ENCODE data around the gene TXNL4A.

The TXNL4A gene

DNA sequence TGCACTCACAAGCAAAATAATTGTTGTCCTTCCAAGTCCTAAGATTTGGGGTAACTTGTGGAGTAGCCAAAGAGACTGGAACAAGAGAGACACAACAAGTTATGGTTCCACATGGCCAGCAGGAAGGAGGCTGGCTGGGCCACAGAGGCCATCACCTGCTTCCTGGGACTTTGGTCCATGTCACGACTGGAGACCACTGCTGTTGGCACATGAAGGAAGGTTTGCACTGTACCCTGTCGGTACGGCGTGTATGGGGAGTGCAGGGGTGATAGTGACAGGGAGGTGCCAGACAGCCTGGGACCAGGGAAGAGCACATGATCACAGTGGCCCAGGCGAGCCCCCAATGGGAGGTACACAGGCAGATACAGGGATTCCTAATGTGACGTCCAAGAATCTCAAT, 52.4 kb downstream of the TXNL4A start:
- DNase-seq (ENCODE audit: low read depth): no peak

DNA sequence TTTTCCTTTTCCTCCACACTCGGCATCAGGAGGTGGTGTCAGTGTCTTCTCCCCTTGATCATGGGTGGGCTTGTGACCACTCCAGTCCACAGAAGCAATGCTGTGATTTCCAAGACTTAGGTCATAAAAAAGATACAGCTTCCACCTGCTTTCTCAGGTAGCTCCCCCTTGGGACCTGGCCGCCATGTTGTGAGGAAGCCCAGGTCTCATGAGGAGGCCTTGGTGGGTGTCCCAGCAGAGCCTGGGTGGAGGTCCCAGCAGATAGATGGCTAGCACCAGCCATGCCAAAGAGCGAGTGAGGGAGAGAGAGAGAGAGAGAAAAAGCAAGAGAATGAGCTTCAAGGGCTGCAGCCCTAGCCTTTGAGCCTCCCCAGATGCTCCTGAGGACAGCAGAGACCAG, 52.9 kb downstream of the TXNL4A start:
- no peak for DNase-seq (ENCODE audit: low read depth)

DNA sequence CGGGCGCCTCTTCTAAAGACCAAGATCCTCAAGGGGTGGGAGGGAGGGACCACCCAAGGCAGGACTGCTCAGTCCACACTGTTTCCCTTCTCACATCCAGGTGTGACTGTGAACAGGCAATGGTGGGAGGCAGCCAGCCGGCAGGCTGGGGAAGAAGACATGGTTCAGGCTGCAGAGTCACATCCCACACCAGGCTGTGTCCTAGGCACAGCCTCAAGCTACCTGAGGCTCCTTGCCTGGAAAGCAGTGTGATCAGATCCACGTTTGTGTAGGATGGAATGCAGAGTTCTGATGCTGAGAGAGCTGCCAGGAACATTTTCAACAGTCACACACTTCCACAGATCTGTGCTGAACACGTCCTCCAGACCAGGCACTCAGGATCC, 53.3 kb downstream of the TXNL4A start:
- DNase-seq (ENCODE audit: low read depth): no peak

DNA sequence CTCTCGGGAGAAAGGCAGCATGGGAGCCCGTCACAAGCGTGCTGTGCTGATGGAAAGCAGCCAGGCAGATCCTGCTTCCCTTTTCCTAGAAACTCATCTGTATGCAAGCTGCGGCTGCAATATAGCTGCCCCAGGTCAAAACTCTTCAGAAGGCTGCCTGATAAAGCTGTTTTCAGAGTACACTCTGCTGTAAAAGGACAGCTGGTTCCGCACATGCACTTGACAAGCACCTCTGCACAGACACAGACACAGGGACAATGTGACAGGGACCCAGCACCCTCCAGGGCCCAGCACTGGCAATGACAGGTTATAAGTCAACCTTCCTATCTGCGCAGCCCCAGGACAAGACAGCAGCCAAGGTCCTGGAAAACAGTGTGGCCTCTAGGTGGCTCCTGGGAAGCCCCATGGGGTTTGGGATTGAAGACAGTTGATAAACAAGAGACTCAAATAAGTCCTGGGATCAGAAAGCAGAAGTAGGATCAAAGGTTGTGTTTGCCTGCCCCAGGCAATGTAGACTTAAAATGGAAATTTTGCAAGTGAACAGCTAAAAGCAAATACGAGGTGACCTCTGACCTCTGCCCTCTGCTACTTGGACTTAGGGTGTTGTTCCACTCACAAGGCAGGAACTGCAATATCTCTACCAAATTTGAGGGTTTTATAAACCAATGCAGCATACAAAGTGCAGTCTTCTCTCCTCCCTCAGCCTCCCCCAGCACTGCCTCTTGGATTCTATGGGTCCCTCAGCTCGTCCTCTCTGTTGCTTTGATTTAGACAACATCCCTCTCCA, 53.9 kb downstream of the TXNL4A start:
- no peak for DNase-seq (ENCODE audit: low read depth)

DNA sequence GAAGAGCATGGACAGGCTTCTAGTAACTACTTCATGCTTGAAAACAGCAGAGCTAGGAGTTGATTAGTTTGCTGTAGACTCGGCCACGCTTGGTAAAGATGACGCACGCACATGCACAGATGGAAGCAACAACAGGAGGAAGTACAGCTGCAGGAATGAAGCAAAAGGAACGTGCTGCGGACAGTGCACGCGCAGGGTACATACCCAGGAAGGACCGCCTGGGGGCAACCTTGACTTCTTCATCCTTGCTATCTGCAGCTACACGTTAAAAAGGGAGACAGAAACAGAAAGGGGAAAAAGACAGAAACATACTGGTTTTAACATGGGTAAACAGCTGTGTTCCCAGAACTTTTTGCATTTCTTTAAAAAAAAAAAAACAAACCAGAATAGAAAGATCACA, 54.6 kb downstream of the TXNL4A start:
- no peak for DNase-seq (ENCODE audit: low read depth)

DNA sequence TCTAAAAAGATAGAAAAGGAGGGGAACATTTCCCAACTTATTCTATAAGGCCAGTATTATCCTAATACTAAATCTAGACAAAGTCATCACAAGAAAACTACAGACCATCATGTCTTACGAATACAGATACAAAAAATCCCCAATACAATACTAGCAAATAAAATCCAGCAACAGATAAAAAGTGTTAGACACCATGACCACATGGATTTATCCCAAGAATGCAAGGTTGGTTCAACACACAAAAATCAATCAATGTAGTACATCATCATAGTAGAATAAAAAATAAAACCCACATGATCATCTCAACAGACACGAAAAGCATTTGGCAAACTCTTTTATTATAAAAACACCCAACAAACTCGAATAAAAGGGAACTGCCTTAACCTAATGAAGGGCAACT, 55.5 kb downstream of the TXNL4A start:
- DNase-seq (ENCODE audit: low read depth): no peak

DNA sequence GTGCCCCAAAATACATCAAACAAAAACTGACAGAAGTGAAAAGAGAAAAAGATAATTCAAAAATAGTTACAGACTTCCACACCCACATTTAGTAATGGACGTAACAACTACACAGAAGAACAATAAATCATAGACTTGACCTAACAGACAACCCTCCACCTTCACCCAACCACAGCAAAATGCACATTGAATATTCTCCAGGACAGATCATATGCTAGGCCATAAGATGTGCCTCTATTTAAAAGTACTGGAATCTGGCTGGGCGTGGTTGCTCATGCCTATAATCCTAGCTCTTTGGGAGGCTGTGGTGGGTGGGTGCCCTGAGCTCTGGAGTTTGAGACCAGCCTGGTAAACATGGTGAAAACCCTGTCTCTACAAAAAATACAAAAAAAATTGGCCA, 56.9 kb downstream of the TXNL4A start:
- DNase-seq (ENCODE audit: low read depth): no peak

DNA sequence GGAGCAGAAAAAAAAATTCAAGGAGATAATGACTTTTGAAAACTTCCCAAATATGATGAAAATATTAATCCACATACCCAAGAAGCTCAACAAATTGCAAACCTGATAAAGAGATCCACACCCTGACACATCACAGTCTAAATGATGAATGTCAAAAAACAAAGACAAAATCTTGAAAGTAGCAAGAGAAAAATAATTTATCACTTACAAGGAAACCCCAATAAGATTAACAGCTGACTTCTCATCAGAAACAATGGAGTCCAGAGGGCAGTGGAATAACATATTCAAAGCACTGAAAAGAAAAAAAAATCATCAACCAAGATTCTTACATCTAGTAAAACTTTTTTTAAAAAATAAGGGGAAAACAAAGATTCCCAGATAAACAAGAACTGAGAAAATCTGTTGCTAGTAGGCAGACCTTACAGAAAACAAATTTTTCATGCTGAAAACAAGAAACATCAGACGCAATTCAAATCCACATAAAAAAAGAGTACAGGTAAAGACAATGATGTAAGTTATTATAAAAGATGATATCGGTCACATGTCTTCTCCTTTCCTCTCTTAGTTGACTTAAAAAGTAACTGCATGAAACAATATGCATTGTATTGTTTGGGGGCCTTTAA, 58.2 kb downstream of the TXNL4A start:
- DNase-seq (ENCODE audit: low read depth): no peak

DNA sequence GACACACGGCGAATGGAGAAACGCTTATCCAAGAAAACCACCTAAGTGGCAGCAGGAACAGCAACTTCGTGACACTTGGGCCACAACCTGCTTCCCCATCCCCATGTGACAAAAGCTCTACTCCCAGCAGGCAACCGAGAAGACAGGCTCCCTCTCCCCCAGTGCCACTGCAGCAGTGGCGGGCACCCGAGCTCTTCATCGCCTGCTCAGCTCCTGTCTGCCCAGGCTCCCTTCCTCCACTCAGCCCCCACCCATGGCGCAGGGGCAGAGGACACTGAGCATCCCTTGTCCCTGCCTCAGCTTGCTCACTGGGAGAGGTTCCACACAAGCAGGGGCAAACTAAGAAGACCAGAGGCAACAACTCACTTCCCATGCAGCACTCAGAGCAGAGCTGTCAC, 59.8 kb downstream of the TXNL4A start:
- DNase-seq (ENCODE audit: low read depth): no peak

DNA sequence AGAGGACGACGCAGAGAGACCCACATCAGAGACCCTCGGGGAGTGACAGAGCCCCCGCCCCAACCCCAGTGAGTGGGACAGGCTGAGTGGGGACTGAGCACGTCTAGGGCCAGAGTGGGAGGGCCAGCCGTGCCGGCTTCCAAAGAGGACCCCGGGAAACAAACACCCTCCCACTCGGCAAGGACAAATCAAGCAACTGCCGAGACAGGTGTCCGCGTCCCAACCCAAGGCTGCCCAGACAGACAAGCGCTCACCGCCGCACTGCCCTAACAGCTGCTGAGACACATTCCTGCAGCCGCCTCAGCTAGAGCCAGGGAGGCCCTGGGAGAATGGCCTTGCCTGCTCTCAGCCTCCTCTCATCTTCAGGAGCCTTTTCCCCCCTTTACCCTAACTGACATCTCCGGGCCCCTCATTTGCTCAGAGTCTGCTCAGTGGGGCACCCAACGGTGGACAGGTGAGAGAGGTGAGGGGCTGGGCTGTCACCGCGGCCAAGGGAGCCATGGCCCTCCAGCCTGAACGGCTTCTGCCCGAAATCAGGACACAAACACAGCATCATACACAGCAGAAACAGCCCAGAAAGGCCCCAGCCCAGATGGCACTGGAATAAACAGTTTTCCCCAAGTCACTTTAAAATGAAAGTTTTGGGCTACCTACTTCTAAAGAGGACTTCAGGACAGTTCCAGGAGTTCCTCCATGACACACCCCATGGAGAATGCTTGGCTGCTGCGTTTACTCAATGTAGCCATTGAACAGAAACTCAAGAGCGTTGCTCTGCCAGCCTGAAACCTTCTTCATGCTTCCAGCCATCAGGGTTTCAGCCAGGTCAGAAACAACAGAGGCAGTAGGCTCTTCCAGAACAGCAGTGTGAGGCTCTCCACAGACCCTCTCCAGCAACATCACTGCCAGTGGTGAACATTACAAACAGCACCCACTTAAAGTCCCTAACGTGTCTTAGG, 60.5 kb downstream of the TXNL4A start:
- no peak for DNase-seq (ENCODE audit: low read depth)

DNA sequence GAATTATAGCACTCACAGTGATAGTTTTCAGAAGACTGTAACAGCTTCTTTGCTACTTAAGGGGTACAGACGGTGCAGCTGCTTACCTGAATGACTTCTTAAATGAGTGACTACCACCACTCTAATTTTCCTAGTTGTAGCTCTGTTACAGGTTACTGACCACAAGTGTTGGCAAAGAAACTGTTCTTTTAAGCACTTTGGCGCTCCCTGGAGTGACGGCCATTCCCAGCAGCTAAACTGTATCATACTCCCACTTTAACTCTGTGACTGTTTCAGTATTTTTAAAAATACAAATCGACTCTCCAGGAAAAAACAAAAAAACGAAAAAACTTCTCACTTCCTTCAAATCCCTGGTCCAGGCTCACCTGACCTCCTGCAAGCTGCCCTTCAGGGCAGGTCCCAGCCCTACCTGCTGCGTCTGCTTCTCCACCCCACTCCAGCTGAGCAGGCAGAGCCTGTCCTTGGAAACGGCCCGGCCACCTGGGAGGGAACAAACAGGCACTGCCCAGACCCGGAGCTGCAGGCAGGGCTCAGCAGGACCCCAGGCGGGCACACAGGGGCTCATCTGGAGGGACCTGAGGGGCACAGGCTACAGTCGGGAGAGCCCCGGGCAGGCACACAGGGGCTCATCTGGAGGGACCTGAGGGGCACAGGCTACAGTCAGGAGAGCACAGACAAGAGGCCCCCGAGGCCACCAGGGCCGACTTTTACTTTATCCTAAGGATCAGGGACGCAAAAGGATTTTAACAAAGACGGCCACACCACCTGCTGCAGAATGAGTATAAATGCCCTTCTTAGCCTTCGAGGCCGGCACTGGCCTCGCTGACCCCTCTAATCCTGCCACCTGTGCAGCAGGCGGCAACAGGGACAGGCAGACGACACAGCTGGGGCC, 61.4 kb downstream of the TXNL4A start:
- no peak for DNase-seq (ENCODE audit: low read depth)

DNA sequence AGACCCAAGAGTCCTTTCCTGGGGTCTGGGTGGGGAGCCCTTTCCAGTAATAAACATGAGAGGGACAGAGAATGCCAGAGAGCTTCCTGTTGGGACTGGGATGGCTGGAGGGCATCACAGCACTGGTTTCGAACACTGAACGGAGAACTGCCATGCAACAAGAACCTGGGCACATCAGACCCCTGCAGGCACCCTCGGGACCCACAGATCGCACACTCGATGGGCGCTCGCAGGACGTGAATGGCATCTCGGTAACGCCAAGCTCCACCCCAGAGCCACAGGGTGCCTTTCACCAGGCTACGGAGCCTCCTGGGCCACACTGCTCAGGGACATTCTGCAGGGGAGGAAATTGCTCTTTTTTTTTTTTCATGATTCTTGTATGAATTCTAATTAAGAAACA, 62.1 kb downstream of the TXNL4A start:
- no peak for DNase-seq (ENCODE audit: low read depth)

DNA sequence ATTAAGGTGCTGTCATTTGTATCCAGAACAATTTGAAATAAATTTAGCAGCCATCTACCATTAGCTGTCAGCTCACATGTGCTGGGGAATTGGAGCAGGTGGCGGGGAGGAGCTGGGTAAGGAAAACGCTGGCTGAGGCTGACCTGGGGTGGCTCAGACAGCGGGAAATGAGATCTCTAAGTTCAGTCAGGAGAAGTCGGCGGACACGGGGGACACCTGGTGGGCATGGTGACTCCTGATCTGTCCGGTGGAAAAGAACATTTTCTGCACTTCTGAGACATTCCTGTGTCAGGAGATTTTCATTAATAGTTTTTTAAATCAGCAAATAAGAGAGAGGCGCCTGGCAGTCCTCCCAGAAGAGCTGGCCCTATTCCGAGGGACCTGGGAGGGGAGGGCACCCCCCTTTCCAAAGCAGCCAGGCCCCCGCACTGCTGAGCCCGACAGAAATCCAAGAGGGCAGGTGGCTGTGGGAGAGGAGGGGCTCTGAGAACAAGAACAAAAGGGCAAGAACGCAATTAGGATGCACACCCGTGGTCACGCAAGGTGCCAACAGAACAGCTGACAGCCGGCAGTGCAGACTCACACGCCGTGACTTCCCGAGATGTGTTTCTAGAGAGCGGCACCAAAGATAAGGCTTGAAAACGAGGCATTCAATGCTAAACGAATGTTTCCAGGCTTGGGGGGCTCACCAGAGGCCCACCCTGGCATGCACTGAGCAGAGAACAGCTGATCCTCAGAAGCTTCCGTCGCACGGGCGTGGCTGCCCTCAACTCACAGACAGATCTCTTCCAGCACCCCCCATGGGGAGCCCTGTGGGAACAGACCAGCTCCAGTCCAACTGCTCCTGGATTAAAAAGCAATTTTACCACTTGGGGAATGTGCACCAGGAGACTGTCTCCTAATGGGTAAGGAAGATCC, 63.3 kb downstream of the TXNL4A start:
- no peak for DNase-seq (ENCODE audit: low read depth)

DNA sequence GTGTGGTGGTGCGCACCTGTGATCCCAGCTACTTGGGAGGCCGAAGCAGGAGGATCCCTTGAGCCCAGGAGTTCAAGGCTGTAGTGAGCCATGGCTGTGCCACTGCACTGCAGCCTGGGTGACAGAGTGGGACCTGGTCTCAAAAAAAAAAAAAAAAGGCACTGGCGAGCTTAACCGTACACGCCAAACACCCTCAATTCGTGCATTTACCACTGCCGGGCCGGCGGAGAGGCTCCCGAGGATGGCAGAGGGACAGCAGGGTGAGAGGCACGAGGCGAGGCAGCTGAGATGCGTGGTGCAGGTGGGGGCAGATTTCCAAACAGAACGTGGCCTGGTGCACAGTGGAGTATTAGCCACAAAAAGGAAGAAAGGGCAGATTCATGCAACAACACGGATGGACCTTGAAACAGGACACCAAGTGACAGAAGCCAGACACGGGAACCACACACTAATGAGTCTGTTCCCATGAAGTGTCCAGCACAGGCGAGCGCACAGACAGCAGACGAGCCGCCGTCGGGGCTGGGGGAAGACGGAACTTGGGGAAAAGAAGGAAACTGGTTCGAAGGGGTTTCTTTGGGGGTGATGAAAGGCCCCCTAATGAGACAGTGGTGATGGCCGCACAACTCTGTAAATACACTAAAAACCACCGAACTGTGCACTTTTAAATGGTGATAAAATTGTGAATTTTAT, 64.3 kb downstream of the TXNL4A start:
- DNase-seq (ENCODE audit: low read depth): no peak

DNA sequence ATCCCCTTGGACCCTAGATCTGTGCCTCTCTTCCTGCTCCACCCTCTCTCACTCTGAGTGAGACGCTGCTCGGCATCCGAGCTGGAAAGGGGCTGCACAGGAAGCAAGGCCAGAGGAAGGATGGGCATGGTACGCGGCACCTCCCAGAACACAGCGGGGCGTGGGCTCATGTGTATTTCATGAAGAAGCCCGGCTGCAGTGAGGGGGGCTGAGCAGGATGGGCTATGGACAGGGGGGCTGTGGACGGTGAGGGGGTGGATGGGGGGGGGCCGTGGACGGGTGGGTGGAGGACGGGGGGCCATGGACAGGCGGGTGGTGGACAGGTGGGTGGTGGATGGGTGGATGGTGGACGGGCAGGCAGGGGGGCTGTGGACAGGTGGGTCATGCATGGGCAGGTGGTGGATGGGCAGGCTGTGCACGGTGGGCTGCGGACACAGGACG, 65.4 kb downstream of the TXNL4A start:
- no peak for DNase-seq (ENCODE audit: low read depth)

DNA sequence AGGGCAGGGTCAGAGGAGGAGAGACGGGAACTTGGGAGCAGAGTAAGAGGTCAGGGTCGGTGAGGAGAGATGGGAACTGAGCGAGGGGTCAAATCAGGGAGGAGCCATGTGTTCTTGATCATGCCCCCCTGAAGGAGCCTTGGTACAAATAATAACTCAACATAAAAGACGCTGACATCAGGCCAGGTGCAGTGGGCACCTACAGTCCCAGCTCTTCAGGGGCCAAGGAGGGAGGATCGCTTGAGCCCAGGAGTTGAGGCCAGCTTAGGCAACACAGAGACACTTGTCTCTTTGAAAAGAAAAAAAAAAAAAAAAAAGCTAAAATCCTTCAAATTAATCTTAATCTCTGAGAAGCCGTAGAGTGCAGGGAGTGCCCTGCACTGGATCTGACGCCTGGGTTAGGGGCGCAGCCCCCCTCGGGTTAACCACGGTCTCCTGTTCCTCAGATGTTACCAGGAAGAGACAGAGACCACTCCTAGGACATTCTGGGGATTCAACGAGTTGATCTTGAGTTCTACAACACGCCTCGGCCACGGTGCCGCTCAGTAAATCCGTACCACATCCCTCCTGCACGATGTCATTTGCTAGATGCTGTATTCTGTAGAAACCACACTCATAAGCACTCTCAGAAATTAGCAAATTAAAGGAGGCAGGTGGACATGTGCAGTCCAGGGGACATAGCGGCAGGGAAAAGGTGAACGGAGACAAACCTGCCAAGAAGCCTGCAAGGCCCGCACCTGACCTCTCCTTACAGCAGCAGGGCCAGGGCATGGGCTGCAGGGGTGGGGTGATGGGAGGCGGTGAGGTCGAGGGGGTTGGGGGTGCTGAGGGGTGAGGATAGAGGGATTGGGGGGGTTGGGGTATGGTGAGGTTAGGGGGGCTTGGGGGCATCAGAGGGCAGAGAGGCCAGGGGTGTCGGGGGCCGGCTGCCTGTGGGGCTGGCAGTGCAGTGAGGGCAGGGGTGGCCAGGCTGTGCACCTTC, 66.1 kb downstream of the TXNL4A start:
- no peak for DNase-seq (ENCODE audit: low read depth)

Measured in T follicular helper cell (primary cell).